Measurements from ENCODE around the gene FYN.

Gene FYN

DNA sequence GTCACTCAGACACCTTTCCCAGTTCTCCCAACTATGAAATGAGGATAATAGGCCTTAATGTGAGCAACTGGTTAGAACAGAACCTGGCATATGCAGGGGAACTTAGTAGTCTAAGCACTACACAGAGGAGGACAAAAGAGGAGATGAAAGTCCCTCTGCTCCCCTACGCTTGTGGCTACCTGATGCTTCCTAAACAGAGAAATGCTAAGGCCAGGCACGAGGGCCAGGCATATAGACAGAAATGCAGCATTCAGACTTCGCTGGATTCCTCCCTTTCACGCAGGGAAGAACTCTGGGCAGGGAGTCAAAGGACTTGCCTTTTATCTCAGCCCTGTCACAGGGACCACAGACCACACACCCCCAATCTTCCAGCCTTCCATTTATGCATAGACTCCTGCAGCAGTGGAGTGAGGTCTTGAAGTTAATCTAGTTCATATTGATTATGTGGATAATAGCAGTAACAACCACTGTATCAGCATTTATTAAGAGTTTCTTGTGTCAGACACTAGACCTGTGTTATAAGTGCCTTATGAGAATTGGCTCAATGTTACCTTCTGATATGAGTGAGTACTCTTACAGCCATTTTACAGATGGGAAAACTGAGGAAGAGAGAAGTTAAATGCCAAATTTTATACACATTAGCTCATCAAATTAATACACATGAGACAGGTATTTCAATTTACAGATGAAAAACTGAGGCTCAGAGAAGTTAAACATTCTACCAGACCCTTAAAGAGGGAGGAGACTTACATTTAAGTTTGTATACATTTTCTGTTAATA lies 240.6 kb downstream of the FYN start:
- H3K4me1 Mint-ChIP-seq (ENCODE audit: low read depth): no peaks in the 10 kb centered on the region
- H3K27ac Mint-ChIP-seq: no peak overlapping the region
- no peak for DNase-seq (ENCODE audit: low spot score)
- H3K4me3 Mint-ChIP-seq: no peak overlapping the region
- H3K9me3 Mint-ChIP-seq: peaks cover 10% of the 10 kb centered on the region
- H3K36me3 Mint-ChIP-seq (ENCODE audit: low read depth): no peaks in the 10 kb centered on the region
- peaks cover 16% of the 10 kb centered on the region for H3K27me3 Mint-ChIP-seq (ENCODE audit: low read depth)

- no peak overlapping the region for H3K27ac Mint-ChIP-seq
- DNase-seq (ENCODE audit: low spot score): no peak
- peaks cover 10% of the 10 kb centered on the region for H3K9me3 Mint-ChIP-seq
- H3K4me3 Mint-ChIP-seq: no peak overlapping the region
- no peaks in the 10 kb centered on the region for H3K4me1 Mint-ChIP-seq (ENCODE audit: low read depth)
- H3K27me3 Mint-ChIP-seq (ENCODE audit: low read depth): peaks cover 13% of the 10 kb centered on the region
- no peaks in the 10 kb centered on the region for H3K36me3 Mint-ChIP-seq (ENCODE audit: low read depth)
Observed at GRCh38 chr6:111631903-111632460, 241.3 kb downstream of the FYN start.

- Mint-ChIP-seq H3K36me3 (ENCODE audit: low read depth) (no peaks in the 10 kb centered on the region), H3K4me3 (no peak overlapping the region), H3K9me3 (peaks cover 10% of the 10 kb centered on the region), H3K27me3 (ENCODE audit: low read depth) (peaks cover 13% of the 10 kb centered on the region), H3K27ac (no peak overlapping the region), H3K4me1 (ENCODE audit: low read depth) (no peaks in the 10 kb centered on the region)
- DNase-seq (ENCODE audit: low spot score): no peak
Observed at GRCh38 chr6:111631018-111631417, 242.2 kb downstream of the FYN start.

DNA sequence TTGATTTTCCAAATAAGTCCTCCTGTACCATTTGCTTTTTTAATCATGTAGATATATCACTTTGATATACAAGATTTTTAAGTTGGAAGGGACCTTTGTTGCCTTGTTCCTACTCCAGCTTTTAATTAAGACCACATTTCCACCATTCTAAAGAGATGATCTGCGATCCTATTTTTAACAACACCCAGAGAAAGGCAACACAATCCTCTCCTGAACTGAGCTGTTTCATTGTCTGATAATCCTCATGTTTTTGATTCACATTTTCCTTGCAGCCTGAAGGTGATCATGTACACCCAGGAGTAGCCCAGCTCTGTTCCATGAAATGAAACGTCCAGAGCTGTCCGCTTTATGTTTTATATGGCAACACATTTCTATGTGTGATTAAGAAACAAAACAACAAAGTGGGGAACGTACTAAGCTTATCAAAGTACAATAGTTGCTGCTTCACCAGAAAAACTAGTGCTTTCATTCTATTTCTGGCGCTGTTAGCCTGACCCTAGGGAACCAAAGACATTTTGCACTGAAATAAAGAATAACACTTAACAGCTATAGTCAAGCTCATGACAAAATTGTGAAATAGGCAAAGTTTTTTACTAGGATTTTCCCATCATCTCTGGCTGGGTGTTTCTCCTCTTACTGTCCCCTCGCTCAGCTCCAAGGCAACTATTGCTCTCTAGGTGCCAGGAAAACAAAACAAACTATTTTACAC lies 245.0 kb downstream of the FYN start:
- H3K9me3 Mint-ChIP-seq: peaks cover 10% of the 10 kb centered on the region
- H3K4me1 Mint-ChIP-seq (ENCODE audit: low read depth): no peaks in the 10 kb centered on the region
- no peak overlapping the region for H3K27ac Mint-ChIP-seq

GRCh38 chr6:111626441-111626840 lies 246.8 kb downstream of the FYN start:
- H3K36me3 Mint-ChIP-seq (ENCODE audit: low read depth): no peaks in the 10 kb centered on the region
- DNase-seq (ENCODE audit: low spot score): no peak
- H3K4me1 Mint-ChIP-seq (ENCODE audit: low read depth): no peaks in the 10 kb centered on the region
- H3K4me3 Mint-ChIP-seq: no peak overlapping the region
- peaks cover 10% of the 10 kb centered on the region for H3K9me3 Mint-ChIP-seq
- H3K27ac Mint-ChIP-seq: no peak overlapping the region
- H3K27me3 Mint-ChIP-seq (ENCODE audit: low read depth): peaks cover 8% of the 10 kb centered on the region

More for the DNA sequence above, 245.0 kb downstream of the FYN start:
- DNase-seq (ENCODE audit: low spot score): no peak
- H3K27me3 Mint-ChIP-seq (ENCODE audit: low read depth): peaks cover 12% of the 10 kb centered on the region
- no peaks in the 10 kb centered on the region for H3K36me3 Mint-ChIP-seq (ENCODE audit: low read depth)
- no peak overlapping the region for H3K4me3 Mint-ChIP-seq

GRCh38 chr6:111625461-111626391 lies 247.5 kb downstream of the FYN start:
- no peak for DNase-seq (ENCODE audit: low spot score)
- no peak overlapping the region for H3K27ac Mint-ChIP-seq

GRCh38 chr6:111625099-111625416 lies 248.2 kb downstream of the FYN start:
- Mint-ChIP-seq H3K36me3 (ENCODE audit: low read depth) (no peaks in the 10 kb centered on the region), H3K4me1 (ENCODE audit: low read depth) (no peaks in the 10 kb centered on the region), H3K27me3 (ENCODE audit: low read depth) (peaks cover 14% of the 10 kb centered on the region), H3K4me3 (no peak overlapping the region), H3K27ac (no peak overlapping the region), H3K9me3 (peaks cover 10% of the 10 kb centered on the region)
- DNase-seq (ENCODE audit: low spot score): no peak

More at GRCh38 chr6:111625461-111626391, 247.5 kb downstream of the FYN start:
- Mint-ChIP-seq H3K4me1 (ENCODE audit: low read depth) (no peaks in the 10 kb centered on the region), H3K9me3 (peaks cover 10% of the 10 kb centered on the region), H3K4me3 (no peak overlapping the region), H3K36me3 (ENCODE audit: low read depth) (no peaks in the 10 kb centered on the region), H3K27me3 (ENCODE audit: low read depth) (peaks cover 11% of the 10 kb centered on the region)

DNA sequence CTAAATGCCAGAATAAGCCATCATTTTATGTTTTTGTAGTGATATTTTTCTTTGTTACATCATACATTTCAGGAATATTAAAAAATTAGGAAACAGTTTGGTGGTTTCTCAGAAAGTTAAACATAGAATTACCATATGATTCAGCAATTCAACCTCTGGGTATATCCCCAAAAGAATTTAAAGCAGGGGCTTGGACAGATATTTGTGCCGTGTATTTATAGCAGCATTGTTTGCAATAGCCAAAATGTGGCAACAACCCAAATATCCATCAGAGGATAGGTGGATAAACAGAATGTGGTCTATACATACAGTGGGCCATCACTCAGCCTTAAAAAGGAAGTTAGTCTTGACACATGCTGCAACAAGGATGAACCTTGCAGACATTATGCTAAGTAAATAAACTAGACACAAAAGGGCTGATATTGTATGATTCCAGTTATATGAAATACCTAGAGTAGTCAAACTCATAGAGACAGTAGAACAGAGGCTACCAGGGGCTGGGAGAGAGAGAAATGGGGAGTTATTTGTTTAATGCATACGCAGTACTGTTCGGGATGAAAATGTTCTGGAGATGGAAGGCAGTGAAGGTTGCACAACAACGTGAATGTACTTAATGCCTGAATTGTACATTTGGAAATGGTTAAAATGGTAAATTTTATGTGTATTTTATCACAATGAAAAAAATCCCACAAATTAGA lies 248.7 kb downstream of the FYN start:
- Mint-ChIP-seq H3K27me3 (ENCODE audit: low read depth) (peaks cover 14% of the 10 kb centered on the region), H3K4me1 (ENCODE audit: low read depth) (no peaks in the 10 kb centered on the region), H3K36me3 (ENCODE audit: low read depth) (no peaks in the 10 kb centered on the region), H3K4me3 (no peak overlapping the region), H3K9me3 (peaks cover 9% of the 10 kb centered on the region), H3K27ac (no peak overlapping the region)
- no peak for DNase-seq (ENCODE audit: low spot score)

GRCh38 chr6:111623046-111623718 lies 250.1 kb downstream of the FYN start:
- no peaks in the 10 kb centered on the region for H3K36me3 Mint-ChIP-seq (ENCODE audit: low read depth)
- peaks cover 20% of the 10 kb centered on the region for H3K27me3 Mint-ChIP-seq (ENCODE audit: low read depth)

GRCh38 chr6:111620169-111620568 lies 253.1 kb downstream of the FYN start:
- no peak overlapping the region for H3K4me3 Mint-ChIP-seq
- DNase-seq (ENCODE audit: low spot score): no peak
- H3K27me3 Mint-ChIP-seq (ENCODE audit: low read depth): peaks cover 30% of the 10 kb centered on the region
- peaks cover 3% of the 10 kb centered on the region for H3K4me1 Mint-ChIP-seq (ENCODE audit: low read depth)
- H3K9me3 Mint-ChIP-seq: no peaks in the 10 kb centered on the region
- no peak overlapping the region for H3K27ac Mint-ChIP-seq
- H3K36me3 Mint-ChIP-seq (ENCODE audit: low read depth): no peaks in the 10 kb centered on the region

More at GRCh38 chr6:111623046-111623718, 250.1 kb downstream of the FYN start:
- DNase-seq (ENCODE audit: low spot score): no peak
- no peak overlapping the region for H3K4me3 Mint-ChIP-seq
- H3K4me1 Mint-ChIP-seq (ENCODE audit: low read depth): peaks cover 3% of the 10 kb centered on the region
- H3K27ac Mint-ChIP-seq: no peak overlapping the region
- no peaks in the 10 kb centered on the region for H3K9me3 Mint-ChIP-seq

DNA sequence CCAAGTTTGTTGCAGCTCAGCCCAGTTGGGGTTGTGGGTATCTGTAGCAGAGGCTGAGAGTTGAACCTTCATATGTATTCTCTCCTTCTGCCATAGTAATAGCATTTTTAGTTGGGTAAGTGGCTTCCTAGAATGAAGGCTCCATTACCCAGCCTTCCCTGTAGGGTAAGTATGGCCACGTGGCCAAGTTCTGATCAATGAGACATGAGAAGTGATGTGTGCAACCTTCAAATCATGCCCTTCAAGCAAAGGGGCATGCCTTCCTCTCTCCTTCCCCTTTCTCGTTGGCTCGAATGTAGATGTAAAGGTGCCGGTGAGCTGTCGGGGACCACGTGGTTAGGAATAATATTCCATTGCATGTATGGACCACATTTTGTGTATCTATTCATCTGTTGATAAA lies 254.8 kb downstream of the FYN start:
- peaks cover 5% of the 10 kb centered on the region for H3K4me1 Mint-ChIP-seq (ENCODE audit: low read depth)
- no peak overlapping the region for H3K27ac Mint-ChIP-seq
- peaks cover 38% of the 10 kb centered on the region for H3K27me3 Mint-ChIP-seq (ENCODE audit: low read depth)
- no peaks in the 10 kb centered on the region for H3K36me3 Mint-ChIP-seq (ENCODE audit: low read depth)
- no peak for DNase-seq (ENCODE audit: low spot score)
- no peak overlapping the region for H3K4me3 Mint-ChIP-seq
- H3K9me3 Mint-ChIP-seq: no peaks in the 10 kb centered on the region

- no peak overlapping the region for H3K27ac Mint-ChIP-seq
Observed at GRCh38 chr6:111617149-111617548, 256.1 kb downstream of the FYN start.

More at GRCh38 chr6:111617149-111617548, 256.1 kb downstream of the FYN start:
- no peak for DNase-seq (ENCODE audit: low spot score)
- Mint-ChIP-seq H3K36me3 (ENCODE audit: low read depth) (no peaks in the 10 kb centered on the region), H3K27me3 (ENCODE audit: low read depth) (peaks cover 41% of the 10 kb centered on the region), H3K9me3 (no peaks in the 10 kb centered on the region), H3K4me3 (no peak overlapping the region), H3K4me1 (ENCODE audit: low read depth) (peaks cover 5% of the 10 kb centered on the region)

Data from T-helper 2 cell treated with Interferon-gamma antibody and Interleukin-4, amounts not matched to agents 5 μg/mL and 100 μg/mL, for 36 hours (primary cell).